HepG2 (cell line): ENCODE data around the gene ASXL3. TPM values are rescaled to one million over a fixed set of nuclear protein-coding genes. Genes with fewer than 3 reads are reported as not detected.

Experiments used
- ARID5B ChIP-seq: IDR thresholded peaks from 2 replicates; pipeline ENCODE4 v1.4.0; 2020; ENCODE audit warnings: mild to moderate bottlenecking, missing genetic modification reagents
- ATF7 ChIP-seq, 2 experiments: fragments of 450-650 bp in 1 of 2; sonication (generic) in 1 of 2; formaldehyde crosslinking in 1 of 2; IDR thresholded peaks; 2 replicates each; pipeline versions ENCODE4 v1.4.0 to v1.6.1; 2016 to 2020; ENCODE audit warnings: antibody characterized with exemption in 1 of 2, mild to moderate bottlenecking in 1 of 2, missing genetic modification reagents in 1 of 2
- CBX2 ChIP-seq, 2 experiments: fragments of 200-600 bp in 1 of 2; sonication (generic); formaldehyde crosslinking in 1 of 2; IDR thresholded peaks; 2 replicates each; pipeline versions ENCODE4 v1.7.0 to v1.8.1; 2018 to 2022; ENCODE audit warnings: low read depth in 2 of 2, low read length in 1 of 2, mild to moderate bottlenecking in 1 of 2, missing genetic modification reagents in 1 of 2
- CENPBD1 ChIP-seq: sonication (generic); formaldehyde crosslinking; IDR thresholded peaks from 2 replicates; pipeline ENCODE4 v1.8.0; 2022; ENCODE audit warnings: missing genetic modification reagents, low read depth, mild to moderate bottlenecking, borderline replicate concordance
- EZH2 ChIP-seq: conservative IDR thresholded peaks from 2 replicates; pipeline ENCODE4 v1.6.1; 2012; ENCODE audit warnings: mild to moderate bottlenecking, low read depth, low read length, moderate library complexity
- HIVEP1 ChIP-seq: sonication (generic); formaldehyde crosslinking; IDR thresholded peaks from 2 replicates; pipeline ENCODE4 v1.4.0; 2020; ENCODE audit warnings: mild to moderate bottlenecking, missing genetic modification reagents
- MAF1 ChIP-seq: sonication (generic); formaldehyde crosslinking; IDR thresholded peaks from 2 replicates; pipeline ENCODE4 v1.5.0; 2020; ENCODE audit warnings: missing genetic modification reagents, borderline replicate concordance
- ZBTB14 ChIP-seq: sonication (generic); formaldehyde crosslinking; IDR thresholded peaks from 2 replicates; pipeline ENCODE4 v1.4.0; 2020; ENCODE audit warnings: missing genetic modification reagents
- ZBTB43 ChIP-seq: sonication (generic); formaldehyde crosslinking; conservative IDR thresholded peaks from 2 replicates; pipeline ENCODE4 v1.4.0; 2020; ENCODE audit warnings: missing genetic modification reagents
- ZNF317 ChIP-seq: sonication (generic); formaldehyde crosslinking; IDR thresholded peaks from 2 replicates; pipeline ENCODE4 v1.5.0; 2020; ENCODE audit warnings: mild to moderate bottlenecking, missing genetic modification reagents
- ZNF687 ChIP-seq: sonication (generic); formaldehyde crosslinking; IDR thresholded peaks from 2 replicates; pipeline ENCODE4 v1.5.1; 2020; ENCODE audit warnings: mild to moderate bottlenecking, missing genetic modification reagents, moderate library complexity
- ZNF710 ChIP-seq: sonication (generic); formaldehyde crosslinking; IDR thresholded peaks from 2 replicates; pipeline ENCODE4 v1.5.0; 2020; ENCODE audit warnings: mild to moderate bottlenecking, missing genetic modification reagents, borderline replicate concordance
- polyA plus RNA-seq, 8 experiments: library from polyadenylated mRNA; depleted of rRNA in 3 of 8; stranded (reverse) in 7 of 8; unstranded in 1 of 8; fragments of >200 nt; fragmentation: Illumina TruSeq in 4 of 8; extraction: Trizol in 4 of 8; gene quantifications; 2 replicates each; pipeline versions ENCODE4 v1.2.1 to v1.2.3, GENCODE V29; 2011 to 2016; ENCODE audit warnings: low read depth in 4 of 8, missing spikeins in 1 of 8, mixed read lengths in 1 of 8; ENCODE audit not compliant: insufficient read depth in 1 of 8
- total RNA-seq, 5 experiments: library from RNA; depleted of rRNA; stranded (reverse); fragments of >200 nt; fragmentation: Illumina TruSeq; extraction: Trizol; gene quantifications; 2 replicates each; pipeline ENCODE4 v1.2.3, GENCODE V29; 2016; ENCODE audit warnings: low read depth in 1 of 5

Gene ASXL3
- total and polyA plus RNA-seq, 2 of the 13 experiments (the other 11 are each of a cell fraction or from before 2014, with no cell fraction given), result not detected

DNA sequence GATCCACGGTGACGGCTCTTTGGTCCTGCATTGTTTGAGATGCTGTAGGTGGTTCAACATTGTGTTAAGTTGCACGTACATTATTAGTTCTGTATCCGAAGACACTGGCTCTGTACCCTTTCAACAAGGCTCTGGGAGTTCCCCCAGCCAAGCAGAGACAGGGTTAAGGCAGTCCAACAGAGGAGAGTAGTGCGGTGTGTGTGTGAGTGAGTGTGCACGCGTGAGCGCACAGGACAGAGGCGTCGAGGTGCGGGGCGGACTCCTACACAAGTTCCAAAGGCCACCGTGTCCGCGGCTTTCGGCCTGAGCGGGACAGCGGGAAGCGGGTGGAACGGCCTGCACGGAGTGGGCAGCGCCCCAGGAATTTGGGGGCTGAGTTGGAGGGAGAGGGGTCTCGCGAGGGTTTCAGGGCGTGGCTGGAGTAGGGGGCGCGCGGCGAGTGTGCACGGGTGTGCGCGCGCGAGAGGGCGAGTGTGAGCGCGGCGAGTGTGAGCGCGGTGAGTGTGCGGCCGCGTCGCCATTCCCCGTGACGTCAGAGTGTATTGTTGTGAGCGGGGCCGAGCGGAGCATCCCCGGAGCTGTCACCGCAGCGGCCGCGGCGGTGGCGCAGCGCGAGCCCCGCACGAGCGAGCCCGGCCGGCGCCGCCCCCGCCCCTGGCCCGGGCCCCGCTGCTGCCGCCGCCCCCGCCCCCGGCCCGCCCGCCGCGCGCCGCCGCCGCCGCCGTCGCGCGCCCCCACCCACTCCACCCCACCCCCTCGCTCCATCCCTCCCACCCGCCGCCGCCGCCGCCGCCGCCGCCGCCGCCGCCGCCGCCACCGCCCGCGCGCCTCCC, at the start of gene ASXL3 (continued):
- TF ChIP-seq ZBTB43 (CRISPR knock-in tag) (no peak; the same call in 1 of the 2 replicates), ZNF687 (CRISPR knock-in tag) (peak; percentile 38), ZNF317 (CRISPR knock-in tag) (no peak), ATF7 (IDR thresholded peaks at IDR 0.05) (no peak), ATF7 (CRISPR knock-in tag; IDR thresholded peaks at IDR 0.05) (no peak), HIVEP1 (CRISPR knock-in tag) (no peak), CENPBD1 (CRISPR knock-in tag) (no peak), ARID5B (CRISPR knock-in tag) (no peak), ZNF710 (no peak), CBX2 (IDR thresholded peaks at IDR 0.05; ENCODE audit: low read depth, low read length) (peak; percentile 23; the same call in 1 of the 2 replicates), CBX2 (CRISPR knock-in tag; IDR thresholded peaks at IDR 0.05; ENCODE audit: low read depth) (no peak), MAF1 (no peak), ZBTB14 (peak; percentile 37; the same call in 1 of the 2 replicates), EZH2 (0 out of 2 replicates have a peak, but pooled peaks have one; percentile 55)
